Breast epithelium (tissue), 4 donors: Measurements from ENCODE around the gene PLD1. TPM values are rescaled to one million over a fixed set of nuclear protein-coding genes. Genes with fewer than 3 reads are reported as not detected.
A peak's percentile ranks its signal among the peaks of the same experiment; 100 is the strongest.

ENCODE experiments used
- DNase-seq, 2 donors: peaks; one replicate each; pipeline ENCODE4 v3.0.0-alpha.2; 2019; ENCODE audit warnings: low spot score in 2 of 2
- H3K27ac ChIP-seq, 2 donors: fragments of 200-600 bp; sonication (generic) in 1 of 2; one replicate each; pipeline ENCODE4 v1.5.1; 2016 to 2019; ENCODE audit warnings: mild to moderate bottlenecking in 1 of 2
- H3K27me3 ChIP-seq, 2 donors: fragments of 200-600 bp; sonication (generic) in 1 of 2; one replicate each; pipeline versions ENCODE4 v1.5.1 to v1.6.0; 2017 to 2019; ENCODE audit warnings: control low read depth in 1 of 2, mild to moderate bottlenecking in 1 of 2
- H3K36me3 ChIP-seq: fragments of 200-600 bp; one replicate; pipeline ENCODE4 v1.5.1; 2019
- H3K4me1 ChIP-seq, 2 donors: fragments of 200-600 bp; sonication (generic); one replicate each; pipeline ENCODE4 v1.5.1; 2016 to 2019; ENCODE audit warnings: control low read depth in 1 of 2
- H3K4me3 ChIP-seq, 3 donors: fragments of 200-600 bp; sonication (generic); 1 replicate in 2 of 3; 2 replicates in 1 of 3; pipeline ENCODE4 v1.5.1; 2016 to 2019; ENCODE audit warnings: mild to moderate bottlenecking in 3 of 3, moderate library complexity in 2 of 3
- H3K9me3 ChIP-seq, 2 donors: fragments of 200-600 bp; sonication (generic) in 1 of 2; one replicate each; pipeline ENCODE4 v1.5.1; 2016 to 2019; ENCODE audit warnings: control low read depth in 1 of 2
- CTCF ChIP-seq, 3 donors: fragments of 450-650 bp; IDR thresholded peaks; one replicate each; pipeline ENCODE4 v1.5.1; 2016 to 2017; ENCODE audit warnings: antibody characterized with exemption in 3 of 3, mild to moderate bottlenecking in 3 of 3, moderate library complexity in 3 of 3
- POLR2A ChIP-seq: fragments of 450-650 bp; IDR thresholded peaks from one replicate; pipeline ENCODE4 v1.6.1; 2016; ENCODE audit warnings: antibody characterized with exemption, mild to moderate bottlenecking, moderate library complexity
- POLR2AphosphoS5 ChIP-seq, 3 donors: sonication (generic); formaldehyde crosslinking; IDR thresholded peaks; one replicate each; pipeline ENCODE4 v1.6.1; 2017; ENCODE audit warnings: antibody characterized with exemption in 3 of 3
- intact Hi-C: fragments of 100-400 bp; cut with DNase I; formaldehyde crosslinking; loops from one replicate; pipeline ENCODE4 v1.15.1; 2023; ENCODE audit warnings: low total_unique reads
- total RNA-seq, 3 donors: library from RNA; depleted of rRNA; stranded (reverse); fragments of >200 nt; gene quantifications; one replicate each; pipeline ENCODE4 v1.1.0, GENCODE V29; 2016

The PLD1 gene
- total RNA-seq, 3 donors from 2014 or later: 21.1 to 36.9 (median 24.9) TPM

GRCh38 chr3:171569571-171570132 lies 240.6 kb downstream of the PLD1 start:
- intact Hi-C loops: no loop called here
- no peak for DNase-seq
- TF ChIP-seq POLR2AphosphoS5 (IDR thresholded peaks at IDR 0.05): no peak
- no peak for TF ChIP-seq CTCF (IDR thresholded peaks at IDR 0.05)
- no peak for TF ChIP-seq POLR2A

GRCh38 chr3:171568766-171569165 lies 241.5 kb downstream of the PLD1 start:
- intact Hi-C loops: no loop called here
- H3K4me3 ChIP-seq: no peak overlapping the region
- DNase-seq: no peak
- no peaks in the 10 kb centered on the region for H3K36me3 ChIP-seq
- TF ChIP-seq POLR2AphosphoS5 (IDR thresholded peaks at IDR 0.05) (no peak), POLR2A (no peak), CTCF (IDR thresholded peaks at IDR 0.05) (no peak)
- no peaks in the 10 kb centered on the region for H3K4me1 ChIP-seq
- H3K27me3 ChIP-seq: no peaks in the 10 kb centered on the region
- no peaks in the 10 kb centered on the region for H3K9me3 ChIP-seq
- no peak overlapping the region for H3K27ac ChIP-seq

More at GRCh38 chr3:171569571-171570132, 240.6 kb downstream of the PLD1 start:
- H3K4me3 ChIP-seq: no peak overlapping the region
- H3K4me1 ChIP-seq: no peaks in the 10 kb centered on the region
- H3K36me3 ChIP-seq: no peaks in the 10 kb centered on the region
- no peak overlapping the region for H3K27ac ChIP-seq
- H3K9me3 ChIP-seq: no peaks in the 10 kb centered on the region
- no peaks in the 10 kb centered on the region for H3K27me3 ChIP-seq

DNA sequence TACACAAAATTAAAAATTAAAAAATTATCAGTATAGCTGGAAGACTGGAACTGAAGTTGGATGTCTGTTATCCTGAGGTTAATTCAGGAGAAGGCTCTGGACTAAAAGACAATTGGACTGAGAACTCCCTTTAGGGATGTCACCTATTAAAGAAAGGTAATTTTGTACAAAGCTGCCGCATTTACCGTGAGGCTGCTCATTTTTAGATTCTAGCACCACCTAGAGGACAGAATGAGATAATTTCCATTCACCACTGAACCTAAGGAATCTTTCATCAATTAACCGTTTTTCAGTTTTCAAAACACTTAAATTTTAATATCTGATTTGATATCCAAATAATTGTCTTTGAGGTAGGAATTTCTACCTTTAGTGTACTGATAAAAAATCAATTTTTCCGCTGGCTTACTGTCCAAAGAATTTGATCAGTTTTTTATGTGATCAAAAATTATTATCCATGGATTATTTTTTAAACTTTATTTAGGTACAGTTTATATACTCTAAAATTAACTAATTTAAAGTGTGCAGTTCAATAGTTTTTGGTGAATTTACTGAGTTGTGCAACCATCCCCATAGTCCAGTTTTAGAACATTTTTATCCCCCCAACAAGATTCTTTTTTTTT lies 243.4 kb downstream of the PLD1 start:
- Histone ChIP-seq H3K4me3 (no peak overlapping the region), H3K9me3 (no peaks in the 10 kb centered on the region), H3K27ac (no peak overlapping the region), H3K27me3 (no peaks in the 10 kb centered on the region), H3K36me3 (no peaks in the 10 kb centered on the region), H3K4me1 (no peaks in the 10 kb centered on the region)
- no peak for DNase-seq
- TF ChIP-seq POLR2A (no peak), CTCF (IDR thresholded peaks at IDR 0.05) (peak; percentile 49 to 85 (median 79)), POLR2AphosphoS5 (IDR thresholded peaks at IDR 0.05) (no peak)
- intact Hi-C loops: no loop called here

GRCh38 chr3:171565481-171566058 lies 244.7 kb downstream of the PLD1 start:
- no peaks in the 10 kb centered on the region for H3K36me3 ChIP-seq
- no peak for DNase-seq
- no peak overlapping the region for H3K4me3 ChIP-seq
- intact Hi-C loops: no loop called here
- no peaks in the 10 kb centered on the region for H3K4me1 ChIP-seq
- no peaks in the 10 kb centered on the region for H3K9me3 ChIP-seq
- no peak overlapping the region for H3K27ac ChIP-seq
- no peaks in the 10 kb centered on the region for H3K27me3 ChIP-seq
- TF ChIP-seq POLR2AphosphoS5 (IDR thresholded peaks at IDR 0.05): no peak
- TF ChIP-seq POLR2A: no peak
- TF ChIP-seq CTCF (IDR thresholded peaks at IDR 0.05): no peak

DNA sequence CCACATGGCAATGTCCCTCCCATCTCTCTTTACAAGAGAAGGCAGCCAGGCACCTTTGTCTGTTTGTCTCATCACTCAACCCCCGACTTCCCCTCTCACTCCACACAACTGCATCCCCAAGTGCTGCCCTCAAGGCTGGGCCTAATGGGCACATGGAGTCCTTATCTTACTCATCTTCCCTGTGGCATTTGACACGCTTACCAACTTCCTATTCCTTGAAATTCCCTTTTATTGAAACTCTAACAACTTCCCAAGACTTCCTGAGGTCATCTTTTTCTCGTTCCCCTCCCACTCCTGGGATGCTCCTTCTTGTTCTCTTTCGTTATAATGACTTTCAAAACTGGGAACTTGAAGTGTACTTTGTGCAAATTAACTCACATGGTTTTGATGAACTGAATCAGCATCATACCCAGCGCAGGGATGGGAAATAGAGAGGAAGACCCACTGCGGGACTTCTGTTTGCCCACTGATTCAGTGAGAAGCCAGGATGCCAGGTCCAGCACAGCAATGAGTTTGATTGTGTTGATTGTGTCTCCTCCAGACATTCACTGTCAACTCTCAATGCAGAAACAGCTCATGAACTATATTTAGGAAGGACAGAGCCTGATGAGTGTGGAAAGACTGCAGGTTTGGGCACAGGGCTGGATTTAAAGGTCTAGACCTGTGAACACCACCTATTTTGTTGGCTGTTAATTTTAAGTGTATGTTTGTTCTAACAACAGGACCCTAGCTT lies 245.4 kb downstream of the PLD1 start:
- Histone ChIP-seq H3K27ac (no peak overlapping the region), H3K4me1 (no peaks in the 10 kb centered on the region), H3K36me3 (no peaks in the 10 kb centered on the region), H3K4me3 (no peak overlapping the region), H3K9me3 (no peaks in the 10 kb centered on the region), H3K27me3 (no peaks in the 10 kb centered on the region)
- TF ChIP-seq POLR2AphosphoS5 (IDR thresholded peaks at IDR 0.05) (no peak), POLR2A (no peak)
- intact Hi-C loops: no loop called here
- no peak for DNase-seq
